NCI-H2029 (cell line): Measurements from ENCODE around the gene FAM219B.
A peak's percentile ranks its signal among the peaks of the same experiment; 100 is the strongest.
"Not testable (repeated sequence)": the region's sequence is repeated elsewhere in the genome, so short reads cannot be mapped to it uniquely, and the experiment has no call there.

ENCODE experiments used
- DNase-seq: peaks from one replicate; lab custom pipeline; 2025; lab: John Stamatoyannopoulos, UW

The FAM219B gene, protein sequence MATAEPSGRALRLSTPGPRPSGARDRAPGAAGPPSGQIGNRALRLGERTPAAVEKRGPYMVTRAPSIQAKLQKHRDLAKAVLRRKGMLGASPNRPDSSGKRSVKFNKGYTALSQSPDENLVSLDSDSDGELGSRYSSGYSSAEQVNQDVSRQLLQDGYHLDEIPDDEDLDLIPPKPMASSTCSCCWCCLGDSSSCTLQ

DNA sequence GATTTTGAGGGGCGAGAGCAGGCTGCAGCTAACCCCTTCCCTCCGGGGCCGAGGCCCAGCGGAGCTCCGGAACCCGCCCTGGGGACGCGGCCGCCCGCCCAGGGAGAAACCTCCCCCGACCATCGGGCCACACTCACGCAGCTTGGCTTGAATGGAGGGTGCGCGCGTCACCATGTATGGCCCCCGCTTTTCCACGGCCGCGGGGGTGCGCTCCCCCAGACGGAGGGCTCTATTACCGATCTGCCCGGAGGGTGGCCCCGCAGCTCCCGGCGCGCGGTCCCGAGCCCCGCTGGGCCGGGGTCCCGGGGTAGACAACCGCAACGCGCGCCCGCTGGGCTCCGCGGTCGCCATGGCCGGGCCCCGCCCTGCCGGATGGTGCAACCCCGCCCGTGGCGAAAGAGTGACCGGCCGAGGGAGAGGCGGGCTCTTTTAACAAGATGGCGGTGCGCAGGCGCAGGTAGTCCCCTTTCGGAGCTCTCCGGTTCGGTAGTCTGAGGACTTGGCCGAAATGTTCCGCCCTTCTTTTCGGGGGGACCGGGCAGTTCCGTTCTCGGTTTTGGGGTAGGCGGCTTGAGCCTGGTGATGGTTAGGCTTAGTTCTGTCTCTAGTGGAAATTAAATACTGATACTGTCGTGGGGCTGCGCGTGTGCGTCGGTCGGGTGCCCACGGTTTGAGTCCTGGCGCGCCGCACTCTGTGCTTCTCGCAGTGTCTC, at the start of gene FAM219B:
Gene FAM219B, minus strand, starts transcription at position 402 of the 713 bp plus-strand sequence. Its CDS starts 51 bp downstream, at position 351.
- peak; percentile 57 for DNase-seq

DNA sequence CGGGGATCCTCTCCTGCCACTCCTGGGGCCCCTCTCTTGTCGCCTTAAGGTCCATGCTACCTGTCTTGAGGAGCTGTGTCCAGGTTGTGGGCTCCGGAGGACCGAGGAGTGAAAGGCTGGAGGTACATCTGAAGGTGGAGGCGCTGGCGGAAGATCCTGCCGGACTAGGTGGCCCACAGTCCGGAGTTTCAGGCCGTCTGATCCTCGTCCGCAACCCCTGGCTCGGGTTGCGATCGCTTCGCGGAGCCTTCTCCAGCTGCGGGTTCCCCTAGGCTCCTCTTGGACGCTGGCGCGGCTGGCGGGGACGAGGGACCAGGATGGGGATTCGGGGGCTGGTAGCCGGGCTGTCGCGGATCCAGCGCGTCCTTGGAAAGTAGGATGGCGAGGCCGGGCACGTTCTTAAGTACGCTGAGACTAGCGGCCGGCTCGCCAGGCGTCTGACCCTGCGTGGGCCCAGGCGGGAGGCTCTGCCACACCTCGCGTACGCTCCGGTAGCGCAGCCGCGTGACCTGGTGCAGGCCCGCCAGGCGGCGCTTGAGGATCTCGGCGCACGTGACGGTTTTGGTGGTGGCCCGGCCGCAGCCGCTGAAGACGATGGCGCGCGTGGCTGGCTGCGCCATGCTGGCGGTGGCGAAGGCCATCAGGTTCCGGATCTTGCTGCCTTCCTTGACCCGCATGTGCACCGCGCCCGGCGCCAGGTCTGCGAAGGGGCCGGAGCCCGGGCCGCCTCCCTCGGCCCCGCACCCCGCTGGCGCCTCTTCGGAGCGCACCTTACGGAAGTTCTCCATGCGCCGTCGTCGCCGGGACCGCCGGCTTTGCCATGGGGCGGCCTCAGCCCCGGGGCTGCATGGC, 49.4 kb upstream of the FAM219B start:
- DNase-seq: peak; percentile 42

DNA sequence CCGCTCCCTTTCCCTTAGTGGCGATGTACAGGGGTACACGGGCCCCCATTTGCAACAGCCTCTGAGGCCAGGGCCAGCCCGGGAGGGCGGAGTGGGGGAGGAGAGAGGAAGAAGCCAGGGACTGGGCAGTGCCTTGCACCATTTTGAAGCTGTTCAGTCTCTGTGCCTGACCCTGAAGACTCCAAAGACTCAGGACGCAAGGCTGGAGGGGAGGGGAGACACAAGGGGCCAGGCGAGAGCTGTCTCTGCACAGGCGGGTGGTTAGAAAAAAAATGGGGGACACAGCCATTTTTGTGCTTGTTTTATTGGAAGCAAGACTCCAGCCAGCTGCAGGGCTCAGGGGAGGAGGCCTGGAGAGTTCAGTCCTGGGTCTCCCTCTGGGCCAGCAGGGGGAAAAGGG, 48.4 kb upstream of the FAM219B start:
- no peak for DNase-seq

DNA sequence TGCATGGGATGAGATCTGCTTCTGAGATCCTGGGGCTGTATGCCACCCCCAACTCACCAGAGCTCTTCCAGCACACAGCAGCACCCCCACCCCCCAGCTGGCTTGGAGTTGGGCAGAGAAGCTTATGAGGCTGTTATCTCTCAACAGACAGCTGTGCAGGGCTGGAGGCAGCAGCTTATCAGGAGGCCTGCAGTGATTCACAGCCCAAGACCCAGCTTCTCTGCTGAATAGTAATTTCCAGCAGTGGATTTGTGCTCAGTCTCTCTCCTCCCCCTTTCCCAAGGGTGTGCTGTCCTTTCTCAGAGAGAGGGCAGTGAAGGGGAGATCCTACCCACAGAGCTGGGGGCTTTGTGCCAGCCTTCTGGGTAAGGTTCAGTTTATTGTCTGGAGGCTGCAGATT, 47.9 kb upstream of the FAM219B start:
- DNase-seq: no peak

DNA sequence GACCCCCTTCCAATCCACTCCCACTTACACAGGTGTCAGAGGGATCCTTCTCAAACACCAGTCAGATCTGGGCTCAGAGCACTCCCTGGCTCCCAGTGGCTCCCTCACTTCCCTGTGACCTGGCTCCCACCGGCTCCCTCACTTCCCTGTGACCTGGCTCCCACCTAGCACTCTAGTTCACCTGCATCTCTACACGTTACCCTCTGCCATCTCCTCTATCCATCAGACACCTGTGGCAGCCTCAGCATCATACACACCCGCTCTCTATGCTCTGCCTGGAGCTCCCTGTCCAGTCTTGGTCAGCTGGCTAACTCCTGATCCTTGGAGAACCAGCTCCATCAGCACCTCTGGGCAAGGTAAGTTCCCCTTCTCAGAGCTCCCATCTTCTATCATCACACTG, 44.4 kb upstream of the FAM219B start:
- no peak for DNase-seq

DNA sequence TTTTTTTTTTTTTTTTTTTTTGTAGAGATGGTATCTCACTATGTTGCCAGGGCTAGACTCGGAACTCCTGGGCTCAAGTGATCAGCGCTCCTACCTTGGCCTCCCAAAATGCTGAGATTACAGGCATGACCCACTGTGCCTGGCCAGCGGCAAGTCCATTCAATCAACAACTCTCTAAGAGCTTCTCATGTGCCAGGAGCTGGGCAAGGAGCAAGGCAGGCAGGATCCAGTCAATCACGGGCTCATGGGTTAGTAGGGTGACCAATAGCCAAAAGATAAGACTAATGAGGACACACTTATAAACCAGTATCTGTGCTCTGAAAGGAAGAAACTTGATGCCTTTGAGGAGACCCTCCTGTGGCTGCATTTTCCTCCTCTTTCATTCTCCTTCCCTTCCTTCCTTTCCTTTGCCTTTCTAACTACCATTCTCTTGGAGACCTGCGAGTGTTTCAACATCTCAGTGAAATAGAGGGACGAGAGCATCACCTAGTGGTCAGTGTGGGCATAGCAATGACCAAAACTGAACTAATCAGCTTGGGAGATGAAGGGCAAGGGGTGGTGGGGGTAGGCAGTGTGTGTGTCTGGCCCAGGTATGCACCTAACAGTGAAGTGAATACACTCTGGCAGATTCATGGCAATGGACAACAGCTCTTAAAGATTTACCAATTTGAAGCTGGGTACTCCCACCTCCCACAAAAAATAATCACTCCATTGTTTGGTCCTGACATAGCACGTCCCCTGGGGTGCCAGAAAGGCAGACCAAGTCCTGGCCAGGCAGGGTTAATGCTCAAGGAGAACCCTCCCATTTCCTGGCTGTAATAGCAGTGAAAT, 43.6 kb upstream of the FAM219B start:
- DNase-seq: peak; percentile 19

DNA sequence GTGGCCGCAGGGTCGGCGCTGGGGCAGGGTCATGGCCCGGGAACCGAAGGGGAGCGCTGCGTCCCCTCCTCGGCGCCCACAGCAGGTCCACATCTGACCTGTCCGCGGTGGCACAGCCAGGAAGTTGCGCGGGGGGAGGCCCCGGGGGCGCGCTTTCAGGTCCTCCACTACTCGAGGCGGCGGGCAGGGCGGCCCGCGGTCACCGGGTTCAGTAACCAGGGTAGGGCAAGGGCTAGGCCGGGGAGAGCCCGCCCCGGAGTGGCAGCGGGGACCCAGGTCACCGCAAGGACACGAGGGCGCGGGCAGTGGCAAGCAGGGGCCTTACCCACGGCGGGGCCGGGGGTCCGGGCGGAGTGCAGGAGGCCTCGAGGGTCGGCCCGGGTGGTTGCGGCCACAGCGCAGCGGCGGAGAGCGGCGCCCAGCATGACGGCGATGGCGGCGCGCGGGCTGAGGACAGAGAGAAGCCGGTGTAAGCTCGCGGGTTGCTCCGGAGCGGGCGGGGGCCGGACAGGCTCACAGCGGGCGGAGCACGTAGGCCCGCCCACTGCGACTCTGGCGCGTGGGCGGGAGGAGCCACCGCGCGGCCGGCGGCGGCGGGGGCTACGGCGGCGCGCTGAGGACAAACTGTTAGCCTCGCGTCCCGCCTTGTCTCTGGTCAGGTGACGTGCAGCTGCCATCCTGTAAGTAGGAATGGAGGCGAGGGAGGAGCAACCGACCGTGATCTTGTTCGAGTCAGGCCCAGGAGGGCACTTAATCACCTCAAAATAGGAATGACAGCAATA, 31.1 kb upstream of the FAM219B start, which contains the start of gene COX5A:
Gene COX5A, minus strand, starts transcription at position 484 of the 782 bp plus-strand sequence. Its CDS starts 59 bp downstream, at position 425.
- DNase-seq: peak; percentile 84

DNA sequence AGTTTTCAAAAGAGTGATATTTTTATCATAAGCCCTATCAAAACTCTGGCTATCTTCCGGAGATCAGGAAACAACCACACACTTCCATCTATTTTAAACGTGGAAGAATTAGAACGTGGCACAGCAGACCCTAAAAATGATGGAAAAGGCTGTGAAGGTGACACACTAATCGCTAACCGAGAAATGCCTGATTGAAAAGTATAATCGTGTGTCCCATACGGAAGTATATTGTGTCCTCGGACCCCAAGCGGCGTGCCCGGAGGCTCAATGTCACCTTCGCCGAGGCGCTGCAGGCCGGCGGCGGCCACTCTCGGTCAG, 30.6 kb upstream of the FAM219B start:
- no peak for DNase-seq

DNA sequence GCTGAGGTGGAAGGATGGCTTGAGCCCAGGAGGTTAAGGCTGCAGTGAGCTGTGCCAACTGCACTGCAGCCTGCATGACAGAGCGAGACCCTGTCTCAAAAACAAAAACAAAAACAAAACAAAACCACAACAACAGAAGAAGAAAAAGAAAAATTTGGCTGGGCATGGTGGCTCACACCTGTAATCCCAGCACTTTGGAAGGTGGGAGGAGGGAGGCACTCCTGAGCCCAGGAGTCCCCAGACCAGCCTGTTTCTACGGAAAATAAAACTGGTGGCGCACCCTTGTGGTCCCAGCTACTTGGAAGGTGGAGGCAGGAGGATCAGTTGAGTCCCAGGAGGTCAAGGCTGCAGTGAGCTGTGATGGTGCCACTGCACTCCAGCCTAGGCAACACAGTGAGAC, 28.5 kb upstream of the FAM219B start:
- DNase-seq: not testable (repeated sequence)

DNA sequence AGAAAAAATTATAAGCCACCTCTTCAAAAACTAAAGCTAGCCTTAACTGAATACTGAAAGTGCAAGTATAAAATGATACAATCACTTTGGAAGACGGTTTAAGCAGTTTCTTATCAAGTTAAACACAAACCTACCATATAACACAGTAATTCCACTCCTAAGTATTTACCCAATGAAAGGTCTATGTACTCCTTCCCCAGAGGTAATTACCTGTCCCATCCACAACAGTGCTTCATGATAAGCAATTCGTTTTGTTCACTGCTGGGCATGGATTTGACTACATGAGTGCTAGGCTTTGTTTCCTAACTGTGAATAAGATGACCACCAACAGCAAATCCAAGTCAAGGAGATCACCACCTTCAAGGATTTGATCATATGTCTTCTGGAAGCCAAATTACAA, 26.9 kb upstream of the FAM219B start:
- DNase-seq: no peak

DNA sequence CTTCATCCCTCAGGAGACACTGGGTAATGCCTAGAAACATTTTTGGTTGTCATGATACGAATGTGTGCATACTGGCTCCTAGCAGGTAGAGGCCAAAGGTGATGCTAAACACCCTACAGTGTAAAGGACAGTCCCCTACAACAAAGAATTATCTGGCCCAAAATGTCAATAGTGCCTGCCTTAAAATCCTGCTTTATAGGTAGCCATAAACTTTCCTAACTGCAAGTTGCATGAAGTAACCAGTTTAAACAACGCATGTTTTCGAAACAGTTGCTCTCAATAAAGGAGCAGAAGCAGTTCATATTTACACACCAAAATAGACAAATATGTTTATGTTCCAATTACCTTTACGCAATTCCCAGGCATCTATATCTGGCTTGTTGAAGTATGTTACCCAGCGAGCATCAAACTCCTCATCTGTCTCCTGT, 22.1 kb upstream of the FAM219B start:
- DNase-seq: no peak

DNA sequence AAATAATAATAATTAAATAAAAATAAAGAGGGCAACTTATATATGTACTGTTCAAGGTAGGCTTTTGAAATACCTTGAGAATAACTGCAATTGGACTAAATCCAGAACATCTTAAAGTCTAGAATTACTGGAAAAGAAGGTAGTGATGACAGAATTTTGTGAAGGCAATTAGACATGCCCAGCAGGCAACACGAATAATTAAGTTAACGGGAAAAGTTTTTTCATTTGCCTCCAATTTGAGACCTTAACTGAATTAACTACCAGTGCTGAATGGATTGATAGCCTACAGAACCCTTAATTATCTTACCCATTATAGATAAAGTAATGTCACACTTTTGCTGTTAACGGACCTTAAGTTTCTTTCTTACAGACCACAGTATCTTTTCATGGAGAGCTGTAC, 17.9 kb upstream of the FAM219B start:
- no peak for DNase-seq

DNA sequence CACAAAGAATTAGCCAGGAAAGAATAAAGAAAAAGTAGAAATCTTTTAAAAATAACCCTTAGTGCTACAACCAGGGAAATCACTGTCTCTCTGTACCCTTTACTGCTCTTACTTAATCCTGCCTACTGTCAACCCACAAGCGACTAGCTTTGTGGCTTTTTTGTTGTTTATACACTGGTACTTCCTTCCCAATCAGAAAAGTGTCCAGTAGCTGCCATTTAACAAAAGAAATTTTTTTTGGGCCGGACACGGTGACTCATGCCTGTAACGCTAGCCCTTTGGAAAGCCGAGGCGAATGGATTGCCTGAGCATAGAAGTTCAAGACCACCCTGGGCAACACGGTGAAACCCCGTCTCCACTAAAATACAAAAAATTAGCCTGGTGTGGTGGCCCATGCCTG, 13.8 kb upstream of the FAM219B start:
- no peak for DNase-seq

DNA sequence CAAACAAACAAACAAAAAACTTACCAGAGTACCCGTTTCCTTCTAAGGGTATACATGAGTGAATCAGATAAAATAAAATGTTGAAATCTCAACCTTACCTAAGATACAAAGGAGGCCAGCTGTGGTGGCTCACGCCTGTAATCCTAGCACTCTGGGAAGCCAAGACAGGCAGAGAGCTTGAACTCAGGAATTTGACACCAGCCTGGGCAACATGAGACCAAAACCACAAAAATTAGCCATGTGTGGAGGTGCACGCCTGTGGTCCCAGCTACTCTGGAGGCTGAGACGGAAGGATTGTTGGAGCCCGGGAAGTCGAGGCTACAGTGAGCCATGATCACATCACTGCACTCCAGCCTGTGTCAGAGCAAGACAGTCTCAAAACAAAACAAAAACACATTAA, 11.0 kb upstream of the FAM219B start:
- no peak for DNase-seq

DNA sequence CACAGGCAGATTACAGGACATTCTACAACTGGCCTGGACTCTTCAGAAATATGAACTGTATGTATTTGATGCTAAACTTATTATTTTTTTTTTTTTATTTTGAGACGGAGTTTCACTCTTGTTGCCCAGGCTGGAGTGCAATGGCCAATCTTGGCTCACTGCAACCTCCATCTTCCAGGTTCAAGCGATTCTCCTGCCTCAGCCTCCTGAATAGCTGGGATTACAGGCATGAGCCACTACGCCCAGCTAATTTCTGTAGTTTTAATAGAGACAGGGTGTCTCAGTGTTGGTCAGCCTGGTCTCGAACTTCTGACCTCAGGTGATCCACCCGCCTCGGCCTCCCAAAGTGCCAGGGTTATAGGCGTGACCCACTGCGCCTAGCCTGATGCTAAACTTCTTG, 7.1 kb upstream of the FAM219B start:
- DNase-seq: not testable (repeated sequence)

DNA sequence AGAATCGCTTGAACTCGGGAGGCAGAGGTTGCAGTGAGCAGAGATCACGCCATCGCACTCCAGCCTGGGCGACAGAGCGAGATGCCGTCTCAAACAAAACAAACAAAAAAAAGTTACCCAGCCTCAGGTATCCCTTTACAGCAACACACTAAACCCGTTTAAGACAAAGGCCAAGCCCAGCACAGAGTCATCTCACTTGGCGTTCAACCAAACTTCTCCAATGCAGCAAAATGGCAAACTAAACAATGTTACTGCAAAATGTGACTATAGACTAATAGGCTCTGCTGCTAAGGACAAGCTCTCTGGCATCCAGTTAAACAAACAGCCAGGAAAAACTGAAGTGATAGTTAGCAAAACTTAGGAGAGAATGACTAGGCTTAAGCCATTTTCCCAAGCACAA, 6.4 kb upstream of the FAM219B start:
- no peak for DNase-seq

DNA sequence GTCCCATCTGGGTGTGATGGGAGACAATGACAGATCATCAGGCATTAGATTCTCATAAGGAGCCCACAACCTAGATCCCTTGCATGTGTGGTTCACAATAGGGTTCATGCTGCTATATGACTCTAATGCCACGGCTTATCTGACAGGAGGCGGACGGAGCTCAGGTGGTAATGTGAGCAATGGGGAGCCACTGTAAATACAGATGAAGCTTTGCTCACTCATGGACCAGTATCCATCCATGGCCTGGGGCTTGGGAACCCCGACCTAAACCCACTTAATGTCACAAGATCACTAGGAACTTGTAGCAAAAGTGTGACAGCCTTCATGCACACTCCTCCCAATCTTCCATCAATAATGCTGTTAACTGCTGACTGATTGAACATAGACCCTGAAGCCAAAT, 2.0 kb upstream of the FAM219B start:
- DNase-seq: no peak

DNA sequence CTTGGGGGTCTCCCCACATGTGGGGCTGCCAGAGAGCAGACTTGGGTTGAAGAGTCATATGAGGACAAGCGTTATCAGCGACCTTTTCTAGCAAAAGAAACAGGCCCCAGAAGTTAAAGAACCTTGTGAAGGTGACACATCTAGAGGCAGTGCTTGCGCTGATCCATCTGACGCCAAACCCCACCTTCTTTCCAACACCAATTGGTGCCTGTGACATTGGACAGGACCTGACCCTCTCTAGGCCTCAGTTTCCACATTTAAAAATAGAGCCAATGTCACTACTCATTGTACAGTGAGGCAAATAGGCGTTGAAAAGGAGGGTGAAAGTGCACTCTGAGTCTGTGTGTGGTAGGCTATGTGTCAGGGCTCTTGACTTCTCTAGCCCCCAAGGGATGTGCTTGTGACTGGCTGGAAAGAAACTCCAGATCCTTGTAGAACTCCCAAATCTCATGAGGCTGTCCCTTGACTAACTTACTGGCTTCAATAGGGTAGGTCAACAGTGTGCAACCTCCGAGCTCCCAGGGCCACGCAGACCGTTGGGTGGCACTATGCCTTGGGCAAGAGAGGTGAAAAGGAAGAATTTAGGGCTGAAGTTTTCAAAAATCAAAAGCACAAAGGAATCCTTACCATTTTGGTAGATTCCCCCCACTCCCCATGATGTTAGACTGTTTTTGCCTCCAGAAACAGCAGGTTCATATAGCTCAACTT, 666 bp upstream of the FAM219B start:
- no peak for DNase-seq

DNA sequence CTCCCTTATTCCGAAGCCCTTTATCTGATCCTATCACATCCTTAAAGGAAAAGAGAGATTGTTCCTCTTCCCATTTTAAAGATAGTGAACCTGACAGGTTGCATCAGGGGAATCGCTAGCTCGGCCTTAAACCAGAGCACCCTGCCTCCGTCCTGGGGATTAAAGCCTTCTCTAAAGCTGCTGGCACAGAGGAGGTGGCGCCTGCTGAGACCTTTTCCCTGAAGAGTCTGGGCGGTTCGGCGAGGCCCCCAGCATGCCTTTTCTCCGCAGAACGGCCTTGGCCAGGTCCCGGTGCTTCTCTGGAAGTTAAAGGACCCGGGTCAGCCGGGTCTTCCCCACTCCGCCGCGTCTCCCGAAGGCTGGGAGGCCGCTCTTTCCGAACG, 593 bp downstream of the FAM219B start:
- DNase-seq: no peak

DNA sequence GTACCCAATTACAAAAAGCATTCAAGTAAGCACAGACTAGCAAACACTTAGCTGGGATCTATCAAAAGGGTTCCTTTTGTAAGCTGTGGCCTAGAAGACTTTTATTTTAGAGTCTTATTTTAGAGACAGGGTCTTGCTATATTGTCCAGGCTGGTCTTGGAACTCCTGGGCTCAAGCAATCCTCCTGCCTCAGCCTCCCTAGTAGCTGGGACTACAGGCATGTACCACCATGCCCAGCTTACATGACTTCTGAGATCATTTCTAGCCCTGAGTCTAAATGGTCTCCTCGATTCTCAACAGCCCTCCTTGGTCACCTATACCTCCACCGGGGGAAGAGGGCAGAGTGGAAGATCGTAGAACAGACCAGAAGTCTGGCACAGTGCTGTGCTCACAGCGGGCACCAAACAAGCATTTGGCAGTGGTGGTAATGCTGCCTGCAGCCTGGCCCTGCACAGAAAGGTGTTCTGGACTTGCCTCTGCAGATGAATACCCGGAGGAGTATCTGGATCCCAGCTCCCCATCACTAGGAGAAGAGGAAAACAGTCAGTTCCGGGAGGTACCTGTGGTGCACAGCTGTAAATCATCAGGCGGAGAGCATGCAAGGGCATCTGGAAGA, 2.4 kb downstream of the FAM219B start:
- no peak for DNase-seq
